Measurements from ENCODE around the gene HELQ. TPM values are rescaled to one million over a fixed set of nuclear protein-coding genes. Genes with fewer than 3 reads are reported as not detected.

Gene HELQ
- total RNA-seq, 1 experiment from 2014 or later, result 11.5 TPM

GRCh38 chr4:83393908-83394307, 61.7 kb downstream of the HELQ start:
- POLR2A ChIA-PET (ENCODE audit: low non-redundant PET), result no interaction called here
- TF ChIP-seq CTCF (conservative IDR thresholded peaks at IDR 0.05; ENCODE audit: low read depth, low read length) (no peak), EZH2 (IDR thresholded peaks at IDR 0.05; ENCODE audit: borderline replicate concordance, low read depth, low read length, poor library complexity, severe bottlenecking) (no peak)
- no peak for DNase-seq (ENCODE audit: low spot score)
- Histone ChIP-seq H3K27me3 (replicated peaks; ENCODE audit: insufficient read depth, low read depth, low read length, poor library complexity) (no peaks in the 10 kb centered on the region), H3K36me3 (ENCODE audit: insufficient read depth, low read length, poor library complexity, severe bottlenecking) (no peaks in the 10 kb centered on the region), H3K4me3 (ENCODE audit: low read depth, low read length, poor library complexity, severe bottlenecking) (no peak overlapping the region), H3K4me1 (ENCODE audit: insufficient read depth, low read length, poor library complexity, severe bottlenecking) (no peaks in the 10 kb centered on the region), H3K9me3 (ENCODE audit: low read depth, low read length, poor library complexity, severe bottlenecking) (no peaks in the 10 kb centered on the region), H3K27ac (ENCODE audit: low read depth, low read length, poor library complexity, severe bottlenecking) (no peak overlapping the region)
- intact Hi-C loops (cut with micrococcal nuclease; ENCODE audit: unreplicated experiment), result no loop called here
- CTCF ChIA-PET, result no interaction called here
- BruUV-seq (replicated peaks), result no TSS peak

- intact Hi-C loops (cut with micrococcal nuclease; ENCODE audit: unreplicated experiment), result no loop called here
- H3K27ac ChIP-seq (ENCODE audit: low read depth, low read length, poor library complexity, severe bottlenecking), result no peak overlapping the region
- CTCF ChIA-PET, result no interaction called here
These were observed 63.1 kb downstream of the HELQ start for GRCh38 chr4:83392562-83392961.

GRCh38 chr4:83390944-83391343, 64.7 kb downstream of the HELQ start:
- TF ChIP-seq EZH2 (IDR thresholded peaks at IDR 0.05; ENCODE audit: borderline replicate concordance, low read depth, low read length, poor library complexity, severe bottlenecking) (no peak), CTCF (conservative IDR thresholded peaks at IDR 0.05; ENCODE audit: low read depth, low read length) (no peak)
- no TSS peak for BruUV-seq (replicated peaks)
- CTCF ChIA-PET, result no interaction called here
- POLR2A ChIA-PET (ENCODE audit: low non-redundant PET), result no interaction called here
- no peaks in the 10 kb centered on the region for H3K9me3 ChIP-seq (ENCODE audit: low read depth, low read length, poor library complexity, severe bottlenecking)
- H3K36me3 ChIP-seq (ENCODE audit: insufficient read depth, low read length, poor library complexity, severe bottlenecking), result no peaks in the 10 kb centered on the region
- DNase-seq (ENCODE audit: low spot score), result no peak
- H3K4me1 ChIP-seq (ENCODE audit: insufficient read depth, low read length, poor library complexity, severe bottlenecking), result no peaks in the 10 kb centered on the region
- intact Hi-C loops (cut with micrococcal nuclease; ENCODE audit: unreplicated experiment), result no loop called here
- no peak overlapping the region for H3K27ac ChIP-seq (ENCODE audit: low read depth, low read length, poor library complexity, severe bottlenecking)
- H3K27me3 ChIP-seq (replicated peaks; ENCODE audit: insufficient read depth, low read depth, low read length, poor library complexity), result no peaks in the 10 kb centered on the region
- no peak overlapping the region for H3K4me3 ChIP-seq (ENCODE audit: low read depth, low read length, poor library complexity, severe bottlenecking)

More at GRCh38 chr4:83392562-83392961, 63.1 kb downstream of the HELQ start:
- no TSS peak for BruUV-seq (replicated peaks)
- no peaks in the 10 kb centered on the region for H3K27me3 ChIP-seq (replicated peaks; ENCODE audit: insufficient read depth, low read depth, low read length, poor library complexity)
- POLR2A ChIA-PET (ENCODE audit: low non-redundant PET), result no interaction called here
- no peak for DNase-seq (ENCODE audit: low spot score)
- H3K9me3 ChIP-seq (ENCODE audit: low read depth, low read length, poor library complexity, severe bottlenecking), result no peaks in the 10 kb centered on the region
- TF ChIP-seq CTCF (conservative IDR thresholded peaks at IDR 0.05; ENCODE audit: low read depth, low read length) (no peak), EZH2 (IDR thresholded peaks at IDR 0.05; ENCODE audit: borderline replicate concordance, low read depth, low read length, poor library complexity, severe bottlenecking) (no peak)
- no peak overlapping the region for H3K4me3 ChIP-seq (ENCODE audit: low read depth, low read length, poor library complexity, severe bottlenecking)
- no peaks in the 10 kb centered on the region for H3K4me1 ChIP-seq (ENCODE audit: insufficient read depth, low read length, poor library complexity, severe bottlenecking)
- H3K36me3 ChIP-seq (ENCODE audit: insufficient read depth, low read length, poor library complexity, severe bottlenecking), result no peaks in the 10 kb centered on the region
